CD4-positive, alpha-beta memory T cell (primary cell): ENCODE data around the gene SHOC2. TPM values are rescaled to one million over a fixed set of nuclear protein-coding genes. Genes with fewer than 3 reads are reported as not detected.
A peak's percentile ranks its signal among the peaks of the same experiment; 100 is the strongest.

Experiments used
- CTCF ChIA-PET: fragments of 350-600 bp; sonication (Branson Sonifier 250); formaldehyde crosslinking; loops from one replicate; lab custom pipeline; 2021; ENCODE audit warnings: inconsistent platforms; ENCODE audit not compliant: partially characterized antibody; lab: Charles Lee
- POLR2A ChIA-PET: fragments of 350-600 bp; sonication (Branson Sonifier 250); formaldehyde crosslinking; loops from one replicate; lab custom pipeline; 2021; ENCODE audit not compliant: partially characterized antibody; lab: Charles Lee
- DNase-seq, 5 donors: peaks; one replicate each; pipeline versions ENCODE4 v3.0.0 to v3.0.0-alpha.2; 2020 to 2022; ENCODE audit warnings: mixed read lengths in 1 of 5
- H3K27ac ChIP-seq: one replicate; pipeline ENCODE4 v1.7.0; 2013; ENCODE audit warnings: low read depth, low read length
- H3K27me3 ChIP-seq: 2 replicates; pipeline ENCODE4 v1.7.0; 2013; ENCODE audit warnings: mild to moderate bottlenecking, low read length, moderate library complexity; ENCODE audit not compliant: insufficient read depth
- H3K36me3 ChIP-seq: 2 replicates; pipeline ENCODE4 v1.7.0; 2013; ENCODE audit warnings: mild to moderate bottlenecking, low read length, moderate library complexity; ENCODE audit not compliant: insufficient read depth
- H3K4me1 ChIP-seq: 2 replicates; pipeline ENCODE4 v1.7.0; 2013; ENCODE audit warnings: mild to moderate bottlenecking, low read length, moderate library complexity; ENCODE audit not compliant: insufficient read depth
- H3K4me3 ChIP-seq, 2 donors: one replicate each; pipeline ENCODE4 v1.7.0; 2013; ENCODE audit warnings: low read length in 2 of 2, mild to moderate bottlenecking in 1 of 2
- H3K9me3 ChIP-seq, 2 donors: one replicate each; pipeline ENCODE4 v1.7.0; 2013; ENCODE audit warnings: low read length in 2 of 2, control low read depth in 1 of 2; ENCODE audit not compliant: control insufficient read depth in 1 of 2
- H3K27ac Mint-ChIP-seq, 7 donors: one replicate each; pipeline ENCODE4 v1.8.0; 2020 to 2021; ENCODE audit warnings: mixed read lengths in 7 of 7, mild to moderate bottlenecking in 6 of 7, inconsistent platforms in 3 of 7, moderate library complexity in 3 of 7
- H3K27me3 Mint-ChIP-seq, 2 donors: one replicate each; pipeline ENCODE4 v1.8.0; 2020 to 2021; ENCODE audit warnings: mixed read lengths in 2 of 2
- H3K36me3 Mint-ChIP-seq, 2 donors: one replicate each; pipeline ENCODE4 v1.8.0; 2020 to 2021; ENCODE audit warnings: mixed read lengths in 2 of 2, inconsistent platforms in 1 of 2, mild to moderate bottlenecking in 1 of 2
- H3K4me1 Mint-ChIP-seq, 4 donors: one replicate each; pipeline ENCODE4 v1.8.0; 2020 to 2021; ENCODE audit warnings: mixed read lengths in 4 of 4, mild to moderate bottlenecking in 1 of 4
- H3K4me3 Mint-ChIP-seq, 8 donors: one replicate each; pipeline ENCODE4 v1.8.0; 2020 to 2021; ENCODE audit warnings: mixed read lengths in 8 of 8, mild to moderate bottlenecking in 7 of 8, moderate library complexity in 6 of 8, inconsistent platforms in 3 of 8
- H3K9me3 Mint-ChIP-seq, 8 donors: one replicate each; pipeline ENCODE4 v1.8.0; 2020 to 2021; ENCODE audit warnings: mixed read lengths in 8 of 8, mild to moderate bottlenecking in 5 of 8, inconsistent platforms in 3 of 8, moderate library complexity in 1 of 8
- intact Hi-C: fragments of 100-400 bp; cut with micrococcal nuclease; formaldehyde crosslinking; loops from one replicate; pipeline ENCODE4 v1.15.1; 2023
- polyA plus RNA-seq, 2 donors: library from polyadenylated mRNA; unstranded; fragments of 300-500 nt; fragmentation: Illumina TruSeq; gene quantifications; one replicate each; pipeline ENCODE4 v1.2.3, GENCODE V29; 2021
- total RNA-seq, 2 experiments: library from RNA; stranded (reverse); gene quantifications; one replicate each; pipeline ENCODE4 v1.2.3, GENCODE V29; 2021

Gene SHOC2
- total and polyA plus RNA-seq, 4 experiments from 2014 or later, result 49.8 to 69.4 (median 64.6) TPM

DNA sequence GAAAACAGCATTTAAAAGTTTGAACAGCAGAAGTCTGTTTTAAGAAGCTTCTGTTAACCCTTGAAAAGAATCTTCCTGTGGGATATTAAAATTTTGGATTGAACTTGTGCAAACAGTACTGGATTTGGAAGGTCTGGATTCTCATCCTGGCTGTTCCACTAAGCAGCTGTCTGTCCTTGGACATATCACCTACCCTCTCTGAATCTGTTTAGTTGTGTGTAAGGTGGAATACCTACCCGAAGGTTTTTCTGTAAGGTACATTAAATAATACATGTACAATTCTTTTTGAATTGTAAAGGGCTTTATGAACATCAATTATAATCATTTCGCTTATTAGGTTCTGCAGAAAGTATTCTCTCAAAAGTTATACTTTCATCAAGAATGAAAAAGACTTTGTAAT, 45.5 kb upstream of the SHOC2 start:
- intact Hi-C loops, result loop anchor here (2.0 kb wide), 1 partner anchor 39 kb away; no protein-coding TSS in a partner anchor
- H3K27me3 ChIP-seq, result no peaks in the 10 kb centered on the region
- H3K4me3 ChIP-seq, result peak overlapping the region; percentile 17 to 65
- Mint-ChIP-seq H3K36me3 (peaks cover 12 to 54% of the 10 kb centered on the region in 2 donors), H3K27me3 (no peaks in the 10 kb centered on the region), H3K27ac (peak overlapping the region; percentile 91 to 95 (median 92)), H3K4me1 (peaks cover 43 to 82% (median 59%) of the 10 kb centered on the region in 4 donors), H3K4me3 (peak overlapping the region; percentile 80 to 95 (median 90)), H3K9me3 (peaks cover 0 to 3% (median 0%) of the 10 kb centered on the region in 8 donors)
- peaks cover 78% of the 10 kb centered on the region for H3K4me1 ChIP-seq
- H3K9me3 ChIP-seq, result no peaks in the 10 kb centered on the region
- DNase-seq, result no peak
- CTCF ChIA-PET, result interaction anchor here (1.0 to 2.3 kb wide), 6 partner anchors 9 to 124 kb away, joined by 3 to 17 read pairs (median 6); no protein-coding TSS in a partner anchor
- H3K27ac ChIP-seq, result peak overlapping the region; percentile 98
- H3K36me3 ChIP-seq, result peaks cover 9% of the 10 kb centered on the region
- POLR2A ChIA-PET, result interaction anchor here (1.2 to 4.1 kb wide), 7 partner anchors 9 to 134 kb away, joined by 3 to 214 read pairs (median 12); no protein-coding TSS in a partner anchor

DNA sequence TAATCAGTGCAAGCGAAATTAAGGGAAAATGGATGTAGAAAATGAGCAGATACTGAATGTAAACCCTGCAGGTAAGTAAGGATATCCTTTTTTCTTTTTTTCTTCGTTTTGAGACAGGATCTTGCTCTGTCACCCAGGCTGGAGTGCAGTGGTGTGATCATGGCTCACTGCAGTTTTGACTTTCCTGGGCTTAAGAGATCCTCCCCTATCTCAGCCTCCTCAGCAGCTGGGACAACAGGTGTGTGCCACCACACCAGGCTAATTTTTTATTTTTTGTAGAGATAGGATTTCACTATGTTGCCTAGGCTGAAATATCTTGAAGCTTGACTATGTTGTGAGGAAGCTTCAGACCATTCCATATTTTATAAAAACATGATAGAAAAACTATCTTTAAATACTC, 43.4 kb upstream of the SHOC2 start:
- H3K4me3 Mint-ChIP-seq, result peak overlapping the region in 7 of 8 donors; percentile 21 to 55 (median 46)
- peaks cover 0 to 3% (median 0%) of the 10 kb centered on the region in 8 donors for H3K9me3 Mint-ChIP-seq
- Histone ChIP-seq H3K9me3 (no peaks in the 10 kb centered on the region), H3K4me1 (peaks cover 77% of the 10 kb centered on the region), H3K27ac (peak overlapping the region; percentile 38), H3K4me3 (no peak overlapping the region), H3K36me3 (peaks cover 12% of the 10 kb centered on the region), H3K27me3 (no peaks in the 10 kb centered on the region)
- POLR2A ChIA-PET, result interaction anchor here (1.1 to 5.9 kb wide), 8 partner anchors 12 to 72 kb away, joined by 3 to 69 read pairs (median 7); partner anchors contain the start of genes BBIP1 and SHOC2
- H3K27ac Mint-ChIP-seq, result peak overlapping the region in 6 of 7 donors; percentile 60 to 78 (median 74)
- DNase-seq, result no peak
- CTCF ChIA-PET, result interaction anchor here (0.8 to 6.2 kb wide), 9 partner anchors 11 to 130 kb away, joined by 3 to 31 read pairs (median 6); no protein-coding TSS in a partner anchor
- peaks cover 17 to 60% of the 10 kb centered on the region in 2 donors for H3K36me3 Mint-ChIP-seq
- intact Hi-C loops, result no loop called here
- H3K4me1 Mint-ChIP-seq, result peaks cover 38 to 82% (median 56%) of the 10 kb centered on the region in 4 donors
- H3K27me3 Mint-ChIP-seq, result no peaks in the 10 kb centered on the region

DNA sequence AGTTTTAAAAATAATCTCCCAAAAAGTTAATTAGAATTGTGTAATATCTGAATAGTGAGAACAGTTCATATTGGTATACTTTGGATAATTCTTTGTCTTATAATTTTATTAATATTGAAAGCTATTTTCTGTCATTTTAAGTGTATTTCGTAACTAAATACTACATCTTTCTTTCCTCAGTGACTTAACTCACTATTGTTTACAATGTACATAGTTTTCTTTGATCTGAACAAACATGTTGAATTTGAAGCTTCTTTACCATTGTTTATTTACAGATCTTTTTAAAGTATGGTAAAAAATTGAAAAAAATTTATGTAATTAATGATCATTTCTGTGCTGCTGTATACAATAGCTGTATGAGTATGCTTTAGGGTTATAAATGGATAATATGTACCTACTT, 42.6 kb upstream of the SHOC2 start:
- Histone ChIP-seq H3K4me1 (peaks cover 79% of the 10 kb centered on the region), H3K36me3 (peaks cover 16% of the 10 kb centered on the region), H3K27me3 (no peaks in the 10 kb centered on the region), H3K27ac (no peak overlapping the region), H3K4me3 (no peak overlapping the region), H3K9me3 (no peaks in the 10 kb centered on the region)
- intact Hi-C loops, result no loop called here
- peaks cover 25 to 62% of the 10 kb centered on the region in 2 donors for H3K36me3 Mint-ChIP-seq
- peak overlapping the region in 4 of 7 donors; percentile 45 to 76 (median 70) for H3K27ac Mint-ChIP-seq
- H3K27me3 Mint-ChIP-seq, result no peaks in the 10 kb centered on the region
- ChIA-PET CTCF (interaction anchor here (0.8 to 6.2 kb wide), 9 partner anchors 10 to 131 kb away, joined by 3 to 31 read pairs (median 6); no protein-coding TSS in a partner anchor), POLR2A (interaction anchor here (0.9 to 5.9 kb wide), 13 partner anchors 9 to 306 kb away, joined by 3 to 69 read pairs (median 6); partner anchors contain the start of genes BBIP1 and SHOC2)
- peaks cover 43 to 82% (median 60%) of the 10 kb centered on the region in 4 donors for H3K4me1 Mint-ChIP-seq
- H3K4me3 Mint-ChIP-seq, result peak overlapping the region in 4 of 8 donors; percentile 17 to 63 (median 34)
- peaks cover 0 to under 1% (median 0%) of the 10 kb centered on the region in 8 donors for H3K9me3 Mint-ChIP-seq
- no peak for DNase-seq

- Mint-ChIP-seq H3K4me3 (peak overlapping the region in 6 of 8 donors; percentile 7 to 62 (median 14)), H3K27ac (peak overlapping the region; percentile 2 to 86 (median 45)), H3K27me3 (no peaks in the 10 kb centered on the region), H3K4me1 (peaks cover 55 to 87% (median 77%) of the 10 kb centered on the region in 4 donors), H3K9me3 (no peaks in the 10 kb centered on the region), H3K36me3 (peaks cover 42 to 71% of the 10 kb centered on the region in 2 donors)
- Histone ChIP-seq H3K9me3 (no peaks in the 10 kb centered on the region), H3K4me3 (no peak overlapping the region), H3K27me3 (no peaks in the 10 kb centered on the region), H3K4me1 (peaks cover 95% of the 10 kb centered on the region), H3K27ac (no peak overlapping the region), H3K36me3 (peaks cover 34% of the 10 kb centered on the region)
- DNase-seq, result no peak
- ChIA-PET POLR2A (interaction anchor here (0.7 to 5.9 kb wide), 8 partner anchors 9 to 134 kb away, joined by 3 to 69 read pairs (median 13); partner anchors contain the start of gene PDCD4), CTCF (interaction anchor here (0.8 to 6.2 kb wide), 9 partner anchors 10 to 270 kb away, joined by 3 to 31 read pairs (median 3); no protein-coding TSS in a partner anchor)
- intact Hi-C loops, result loop anchor here (1.0 kb wide), 1 partner anchor 8 kb away; no protein-coding TSS in a partner anchor
Measured at GRCh38 chr10:110880012-110880411, 39.4 kb upstream of the SHOC2 start.

- H3K4me3 ChIP-seq, result no peak overlapping the region
- Mint-ChIP-seq H3K9me3 (no peaks in the 10 kb centered on the region), H3K4me3 (peak overlapping the region in 7 of 8 donors; percentile 31 to 54 (median 50)), H3K36me3 (peaks cover 47 to 69% of the 10 kb centered on the region in 2 donors), H3K27me3 (no peaks in the 10 kb centered on the region), H3K27ac (peak overlapping the region in 6 of 7 donors; percentile 38 to 74 (median 46)), H3K4me1 (peaks cover 62 to 87% (median 76%) of the 10 kb centered on the region in 4 donors)
- DNase-seq, result no peak
- H3K36me3 ChIP-seq, result peaks cover 42% of the 10 kb centered on the region
- no peak overlapping the region for H3K27ac ChIP-seq
- H3K27me3 ChIP-seq, result no peaks in the 10 kb centered on the region
- no peaks in the 10 kb centered on the region for H3K9me3 ChIP-seq
- intact Hi-C loops, result no loop called here
- H3K4me1 ChIP-seq, result peaks cover 92% of the 10 kb centered on the region
- ChIA-PET CTCF (interaction anchor here (0.7 to 2.1 kb wide), 4 partner anchors 9 to 78 kb away, joined by 3 to 9 read pairs (median 4); partner anchors contain the start of gene PDCD4), POLR2A (interaction anchor here (0.6 to 3.9 kb wide), 9 partner anchors 10 to 77 kb away, joined by 3 to 20 read pairs (median 6); partner anchors contain the start of gene PDCD4)
Measured at GRCh38 chr10:110881247-110881646, 38.2 kb upstream of the SHOC2 start.

DNA sequence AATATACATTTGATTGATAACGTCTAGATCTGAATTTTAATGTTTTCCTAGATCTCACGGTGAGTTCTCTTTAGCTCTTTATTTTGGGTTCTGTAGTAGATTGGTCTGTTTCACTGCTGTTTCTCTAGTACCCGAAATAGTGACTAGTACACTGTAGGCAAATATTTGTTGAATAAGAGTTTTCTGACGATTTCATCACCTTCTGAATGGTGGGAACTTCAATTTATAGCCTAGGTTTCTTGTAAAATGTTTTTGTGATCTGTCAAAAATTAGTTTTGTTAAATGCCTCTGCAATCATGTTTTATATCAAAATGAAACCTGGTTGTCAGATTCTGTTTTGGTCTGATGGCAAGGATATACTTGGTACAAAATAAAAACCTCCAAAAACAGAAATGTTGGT, 37.5 kb upstream of the SHOC2 start:
- CTCF ChIA-PET, result interaction anchor here (1.1 to 1.9 kb wide), 4 partner anchors 10 to 79 kb away, joined by 3 to 19 read pairs (median 3); partner anchors contain the start of gene PDCD4
- Histone ChIP-seq H3K27ac (no peak overlapping the region), H3K27me3 (no peaks in the 10 kb centered on the region), H3K4me1 (peaks cover 90% of the 10 kb centered on the region), H3K9me3 (no peaks in the 10 kb centered on the region), H3K4me3 (no peak overlapping the region), H3K36me3 (peaks cover 45% of the 10 kb centered on the region)
- Mint-ChIP-seq H3K4me1 (peaks cover 63 to 90% (median 77%) of the 10 kb centered on the region in 4 donors), H3K27ac (peak overlapping the region in 6 of 7 donors; percentile 8 to 77 (median 58)), H3K9me3 (no peaks in the 10 kb centered on the region), H3K36me3 (peaks cover 50 to 70% of the 10 kb centered on the region in 2 donors), H3K4me3 (peak overlapping the region in 6 of 8 donors; percentile 41 to 70 (median 48)), H3K27me3 (no peaks in the 10 kb centered on the region)
- POLR2A ChIA-PET, result interaction anchor here (0.8 to 3.9 kb wide), 10 partner anchors 9 to 78 kb away, joined by 3 to 20 read pairs (median 6); partner anchors contain the start of gene PDCD4
- intact Hi-C loops, result loop anchor here (1.0 kb wide), 1 partner anchor 10 kb away; no protein-coding TSS in a partner anchor
- no peak for DNase-seq
